NCI-H1105 treated with DMSO at 0.1 percent for 48 hours (cell line): Measurements from ENCODE around the gene GLDC.
"Not testable (repeated sequence)": the region's sequence is repeated elsewhere in the genome, so short reads cannot be mapped to it uniquely, and the experiment has no call there.

Experiments
- DNase-seq: peaks from one replicate; lab custom pipeline; 2025; lab: John Stamatoyannopoulos, UW

The GLDC gene

GRCh38 chr9:6664204-6664680 is 18.7 kb upstream of the GLDC start:
- DNase-seq: no peak

GRCh38 chr9:6660512-6660911 is 15.0 kb upstream of the GLDC start:
- no peak for DNase-seq

- DNase-seq: no peak
These were observed 13.3 kb upstream of the GLDC start for GRCh38 chr9:6658628-6659353.

GRCh38 chr9:6656614-6657300 is 11.2 kb upstream of the GLDC start:
- DNase-seq: no peak

- no peak for DNase-seq
These were observed 9.5 kb upstream of the GLDC start for GRCh38 chr9:6655036-6655435.

- no peak for DNase-seq
These were observed 736 bp upstream of the GLDC start for GRCh38 chr9:6646293-6646636.

- DNase-seq: not testable (repeated sequence)
These were observed 499 bp downstream of the GLDC start for GRCh38 chr9:6645105-6645354.

GRCh38 chr9:6644346-6645104 is 1.0 kb downstream of the GLDC start:
- no peak for DNase-seq

GRCh38 chr9:6641961-6642360 is 3.6 kb downstream of the GLDC start:
- no peak for DNase-seq

- DNase-seq: no peak
These were observed 4.0 kb downstream of the GLDC start for GRCh38 chr9:6641561-6641960.

GRCh38 chr9:6641056-6641455 is 4.5 kb downstream of the GLDC start:
- DNase-seq: no peak

- DNase-seq: no peak
These were observed 5.1 kb downstream of the GLDC start for GRCh38 chr9:6640268-6641051.

GRCh38 chr9:6639622-6640021 is 5.9 kb downstream of the GLDC start:
- no peak for DNase-seq

- DNase-seq: no peak
These were observed 11.1 kb downstream of the GLDC start for GRCh38 chr9:6634444-6634843.

- DNase-seq: no peak
These were observed 12.2 kb downstream of the GLDC start for GRCh38 chr9:6633378-6633777.

- no peak for DNase-seq
These were observed 12.9 kb downstream of the GLDC start for GRCh38 chr9:6632516-6633183.

- DNase-seq: no peak
These were observed 14.4 kb downstream of the GLDC start for GRCh38 chr9:6631207-6631512.

GRCh38 chr9:6630502-6631206 is 14.9 kb downstream of the GLDC start:
- no peak for DNase-seq

- no peak for DNase-seq
These were observed 16.8 kb downstream of the GLDC start for GRCh38 chr9:6628704-6629103.

- DNase-seq: no peak
These were observed 20.2 kb downstream of the GLDC start for GRCh38 chr9:6625363-6625762.

GRCh38 chr9:6622784-6623183 is 22.7 kb downstream of the GLDC start:
- DNase-seq: not testable (repeated sequence)
